HEK293 (cell line): ENCODE data around the gene CIDEB.

Experiments used
- CTCF ChIA-PET: fragments of 350-600 bp; formaldehyde crosslinking; extraction: SDS; loops from one replicate; lab custom pipeline; 2021; ENCODE audit warnings: antibody characterized with exemption; lab: Yijun Ruan, JAX
- POLR2A ChIA-PET: fragments of 300-600 bp; formaldehyde crosslinking; extraction: SDS; loops from one replicate; lab custom pipeline; 2020; ENCODE audit warnings: antibody characterized with exemption, inconsistent platforms; lab: Yijun Ruan, JAX
- H3K27ac ChIP-seq: fragments of 200-500 bp; sonication (Bioruptor generic); 2 replicates; pipeline ENCODE4 v1.5.1; 2014; ENCODE audit warnings: low read depth, low read length, control low read depth, inconsistent platforms; ENCODE audit errors: extremely low read depth
- H3K36me3 ChIP-seq, 2 experiments: fragments of 200-500 bp in 1 of 2; sonication (Bioruptor generic) in 1 of 2; 1 replicate in 1 of 2; 2 replicates in 1 of 2; pipeline ENCODE4 v1.5.1; 2014 to 2017; ENCODE audit warnings: inconsistent platforms in 2 of 2, low read length in 2 of 2; ENCODE audit not compliant: control insufficient read depth in 2 of 2, insufficient read depth in 1 of 2
- H3K4me1 ChIP-seq: fragments of 200-500 bp; sonication (Bioruptor generic); 2 replicates; pipeline ENCODE4 v1.5.1; 2014; ENCODE audit warnings: mild to moderate bottlenecking, low read length, inconsistent platforms; ENCODE audit not compliant: control insufficient read depth, insufficient read depth
- H3K4me3 ChIP-seq: 2 replicates; pipeline ENCODE4 v1.5.1; 2011; ENCODE audit warnings: low read depth, mild to moderate bottlenecking, control low read depth, low read length, moderate library complexity
- H3K9me3 ChIP-seq: fragments of 200-500 bp; sonication (Bioruptor generic); 2 replicates; pipeline ENCODE4 v1.5.1; 2014; ENCODE audit warnings: low read depth, low read length, inconsistent platforms; ENCODE audit not compliant: control insufficient read depth, insufficient read depth
- GLIS1 ChIP-seq: fragments of 450-650 bp; formaldehyde crosslinking; IDR thresholded peaks from 2 replicates; pipeline ENCODE4 v1.5.1; 2016; ENCODE audit warnings: missing biosample characterization, missing genetic modification characterization
- SCRT2 ChIP-seq: fragments of 450-650 bp; formaldehyde crosslinking; IDR thresholded peaks from 2 replicates; pipeline ENCODE4 v1.5.1; 2016; ENCODE audit warnings: missing biosample characterization, missing genetic modification characterization
- SETDB1 ChIP-seq: IDR thresholded peaks from one replicate; pipeline ENCODE4 v1.6.1; 2017; ENCODE audit warnings: mild to moderate bottlenecking, low read length, moderate library complexity, mixed read lengths; ENCODE audit not compliant: insufficient read length
- TCF7L2 ChIP-seq: IDR thresholded peaks from 2 replicates; pipeline ENCODE4 v1.6.1; 2011; ENCODE audit warnings: low read depth, mild to moderate bottlenecking, inconsistent platforms, low read length, moderate library complexity, borderline replicate concordance
- TRIM28 ChIP-seq: IDR thresholded peaks from 2 replicates; pipeline ENCODE4 v1.6.1; 2011; ENCODE audit warnings: low read length, control low read depth, borderline replicate concordance
- YY1 ChIP-seq: fragments of 450-650 bp; formaldehyde crosslinking; IDR thresholded peaks from 2 replicates; pipeline ENCODE4 v1.5.1; 2018; ENCODE audit warnings: missing biosample characterization, missing genetic modification characterization
- ZBTB8A ChIP-seq: fragments of 450-650 bp; formaldehyde crosslinking; IDR thresholded peaks from 2 replicates; pipeline ENCODE4 v1.5.1; 2016; ENCODE audit warnings: missing biosample characterization, missing genetic modification characterization
- ZNF174 ChIP-seq: fragments of 450-650 bp; formaldehyde crosslinking; IDR thresholded peaks from 2 replicates; pipeline ENCODE4 v1.5.0; 2017; ENCODE audit warnings: missing biosample characterization, mild to moderate bottlenecking, missing genetic modification characterization
- ZNF202 ChIP-seq: fragments of 450-650 bp; formaldehyde crosslinking; IDR thresholded peaks from 2 replicates; pipeline ENCODE4 v1.5.1; 2016; ENCODE audit warnings: missing biosample characterization, missing genetic modification characterization, borderline replicate concordance
- ZNF248 ChIP-seq: fragments of 450-650 bp; formaldehyde crosslinking; IDR thresholded peaks from 2 replicates; pipeline ENCODE4 v1.5.1; 2017; ENCODE audit warnings: missing biosample characterization, missing genetic modification characterization
- ZNF324 ChIP-seq: fragments of 450-650 bp; formaldehyde crosslinking; IDR thresholded peaks from 2 replicates; pipeline ENCODE4 v1.5.1; 2016; ENCODE audit warnings: missing biosample characterization, missing genetic modification characterization
- ZNF366 ChIP-seq: fragments of 450-650 bp; formaldehyde crosslinking; conservative IDR thresholded peaks from 2 replicates; pipeline ENCODE4 v1.5.1; 2016; ENCODE audit warnings: missing biosample characterization, missing genetic modification characterization
- ZNF404 ChIP-seq: fragments of 450-650 bp; formaldehyde crosslinking; IDR thresholded peaks from 2 replicates; pipeline ENCODE4 v1.5.1; 2017; ENCODE audit warnings: missing biosample characterization, missing genetic modification characterization
- ZNF416 ChIP-seq: fragments of 450-650 bp; formaldehyde crosslinking; IDR thresholded peaks from 2 replicates; pipeline ENCODE4 v1.5.1; 2016; ENCODE audit warnings: missing biosample characterization, missing genetic modification characterization
- ZNF423 ChIP-seq: fragments of 450-650 bp; formaldehyde crosslinking; IDR thresholded peaks from 2 replicates; pipeline ENCODE4 v1.5.1; 2016; ENCODE audit warnings: missing biosample characterization, missing genetic modification characterization
- ZNF48 ChIP-seq: fragments of 450-650 bp; formaldehyde crosslinking; IDR thresholded peaks from 2 replicates; pipeline ENCODE4 v1.5.1; 2016; ENCODE audit warnings: missing biosample characterization, missing genetic modification characterization
- ZNF510 ChIP-seq: fragments of 450-650 bp; formaldehyde crosslinking; IDR thresholded peaks from 2 replicates; pipeline ENCODE4 v1.5.1; 2018; ENCODE audit warnings: mild to moderate bottlenecking, missing genetic modification characterization, missing biosample characterization; ENCODE audit not compliant: insufficient replicate concordance
- ZNF518A ChIP-seq: fragments of 450-650 bp; formaldehyde crosslinking; conservative IDR thresholded peaks from 2 replicates; pipeline ENCODE4 v1.5.1; 2016; ENCODE audit warnings: low read depth, missing biosample characterization, missing genetic modification characterization
- ZNF555 ChIP-seq: fragments of 450-650 bp; formaldehyde crosslinking; conservative IDR thresholded peaks from 2 replicates; pipeline ENCODE4 v1.5.1; 2017; ENCODE audit warnings: missing biosample characterization, mild to moderate bottlenecking, missing genetic modification characterization, inconsistent platforms
- ZNF624 ChIP-seq: fragments of 450-650 bp; formaldehyde crosslinking; IDR thresholded peaks from 2 replicates; pipeline ENCODE4 v1.5.1; 2017; ENCODE audit warnings: missing biosample characterization, missing genetic modification characterization
- ZNF670 ChIP-seq: fragments of 450-650 bp; formaldehyde crosslinking; IDR thresholded peaks from 2 replicates; pipeline ENCODE4 v1.5.1; 2016; ENCODE audit warnings: missing biosample characterization, missing genetic modification characterization, low read depth
- ZNF707 ChIP-seq: fragments of 450-650 bp; formaldehyde crosslinking; IDR thresholded peaks from 2 replicates; pipeline ENCODE4 v1.5.1; 2016; ENCODE audit warnings: missing biosample characterization, missing genetic modification characterization
- ZNF791 ChIP-seq: fragments of 450-650 bp; formaldehyde crosslinking; IDR thresholded peaks from 2 replicates; pipeline ENCODE4 v1.5.1; 2016; ENCODE audit warnings: missing biosample characterization, missing genetic modification characterization
- ZSCAN5A ChIP-seq: fragments of 450-650 bp; formaldehyde crosslinking; IDR thresholded peaks from 2 replicates; pipeline ENCODE4 v1.5.1; 2016; ENCODE audit warnings: missing biosample characterization, missing genetic modification characterization
- TF ChIP-seq, protein P1 (sequence below): fragments of 450-650 bp; formaldehyde crosslinking; IDR thresholded peaks from 2 replicates; pipeline ENCODE4 v1.5.1; 2016; ENCODE audit warnings: missing biosample characterization, missing genetic modification characterization
- TF ChIP-seq, protein P2 (sequence below): fragments of 450-650 bp; formaldehyde crosslinking; IDR thresholded peaks from 2 replicates; pipeline ENCODE4 v1.5.1; 2017; ENCODE audit warnings: missing biosample characterization, missing genetic modification characterization

Gene CIDEB

DNA sequence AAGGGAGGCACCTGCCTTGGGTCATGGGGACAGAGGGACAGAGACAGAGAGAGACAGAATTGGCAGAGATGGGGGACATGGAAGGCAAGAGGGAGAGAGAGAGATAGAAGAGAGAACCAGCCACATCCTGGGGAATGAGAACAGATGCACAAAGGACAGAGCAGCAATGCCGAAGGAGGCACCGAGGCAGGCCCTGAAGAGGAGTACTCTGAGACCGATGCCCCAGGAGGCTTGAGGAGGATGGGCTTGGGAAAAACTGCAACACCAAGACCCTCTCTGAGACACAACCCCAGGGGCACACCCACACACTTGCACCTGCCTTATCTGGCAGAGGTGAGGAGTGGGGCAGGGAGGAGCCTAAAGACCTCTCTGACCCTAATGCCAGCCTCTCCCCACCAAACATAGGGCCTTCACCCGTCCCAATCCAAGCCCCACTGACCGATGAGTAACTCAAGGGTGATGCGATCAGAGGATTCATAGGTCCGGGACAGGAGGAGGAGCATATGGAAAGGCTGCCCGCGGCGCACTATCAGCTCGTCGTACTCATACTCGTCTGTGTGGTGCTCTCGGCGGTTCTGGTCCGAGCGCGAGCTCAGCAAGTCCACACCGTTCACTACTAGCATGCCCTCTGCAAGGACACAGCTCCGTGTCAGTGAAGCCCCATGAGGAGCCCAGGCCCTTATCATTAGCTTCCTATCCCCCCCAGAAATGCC lies 46.4 kb downstream of the CIDEB start:
- CTCF ChIA-PET = interaction anchor here (0.6 to 1.4 kb wide), 3 partner anchors 14 to 19 kb away, joined by 3 to 6 read pairs (median 4); partner anchors contain the start of gene TINF2
- TF ChIP-seq ZNF624 (tag by site-specific recombination) (no peak), ZNF416 (tag by site-specific recombination) (no peak), ZNF248 (tag by site-specific recombination) (no peak), ZNF404 (tag by site-specific recombination) (no peak), ZBTB8A (tag by site-specific recombination) (no peak), SETDB1 (no peak), ZNF518A (tag by site-specific recombination) (no peak), TCF7L2 (no peak), ZSCAN5A (tag by site-specific recombination) (no peak), ZNF366 (tag by site-specific recombination) (no peak), ZNF707 (tag by site-specific recombination) (no peak), ZNF555 (tag by site-specific recombination) (no peak), ZNF174 (tag by site-specific recombination) (no peak)
- TF ChIP-seq, protein P1, sequence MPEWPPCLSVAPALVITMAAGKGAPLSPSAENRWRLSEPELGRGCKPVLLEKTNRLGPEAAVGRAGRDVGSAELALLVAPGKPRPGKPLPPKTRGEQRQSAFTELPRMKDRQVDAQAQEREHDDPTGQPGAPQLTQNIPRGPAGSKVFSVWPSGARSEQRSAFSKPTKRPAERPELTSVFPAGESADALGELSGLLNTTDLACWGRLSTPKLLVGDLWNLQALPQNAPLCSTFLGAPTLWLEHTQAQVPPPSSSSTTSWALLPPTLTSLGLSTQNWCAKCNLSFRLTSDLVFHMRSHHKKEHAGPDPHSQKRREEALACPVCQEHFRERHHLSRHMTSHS = no peak
- TF ChIP-seq, all 188 proteins: peak for 0
- Histone ChIP-seq H3K4me3 (no peak overlapping the region), H3K9me3 (no peaks in the 10 kb centered on the region), H3K27ac (no peak overlapping the region), H3K36me3 (peaks cover 0 to 12% of the 10 kb centered on the region in 2 experiments; a peak in 1 of 3 replicates), H3K4me1 (no peaks in the 10 kb centered on the region)
- POLR2A ChIA-PET = interaction anchor here (0.7 to 3.6 kb wide), 4 partner anchors 10 to 168 kb away, joined by 3 to 16 read pairs (median 9); partner anchors contain the start of genes EMC9, PCK2, RABGGTA and TINF2

GRCh38 chr14:24260780-24261157 lies 47.0 kb downstream of the CIDEB start:
- ChIA-PET POLR2A (interaction anchor here (3.6 kb wide), 1 partner anchor 10 kb away, joined by 16 read pairs; the partner anchor contains the start of gene RABGGTA), CTCF (no interaction called here)
- H3K36me3 ChIP-seq = peaks cover 0 to 6% of the 10 kb centered on the region in 2 experiments; a peak in 1 of 3 replicates
- TF ChIP-seq, protein P2, sequence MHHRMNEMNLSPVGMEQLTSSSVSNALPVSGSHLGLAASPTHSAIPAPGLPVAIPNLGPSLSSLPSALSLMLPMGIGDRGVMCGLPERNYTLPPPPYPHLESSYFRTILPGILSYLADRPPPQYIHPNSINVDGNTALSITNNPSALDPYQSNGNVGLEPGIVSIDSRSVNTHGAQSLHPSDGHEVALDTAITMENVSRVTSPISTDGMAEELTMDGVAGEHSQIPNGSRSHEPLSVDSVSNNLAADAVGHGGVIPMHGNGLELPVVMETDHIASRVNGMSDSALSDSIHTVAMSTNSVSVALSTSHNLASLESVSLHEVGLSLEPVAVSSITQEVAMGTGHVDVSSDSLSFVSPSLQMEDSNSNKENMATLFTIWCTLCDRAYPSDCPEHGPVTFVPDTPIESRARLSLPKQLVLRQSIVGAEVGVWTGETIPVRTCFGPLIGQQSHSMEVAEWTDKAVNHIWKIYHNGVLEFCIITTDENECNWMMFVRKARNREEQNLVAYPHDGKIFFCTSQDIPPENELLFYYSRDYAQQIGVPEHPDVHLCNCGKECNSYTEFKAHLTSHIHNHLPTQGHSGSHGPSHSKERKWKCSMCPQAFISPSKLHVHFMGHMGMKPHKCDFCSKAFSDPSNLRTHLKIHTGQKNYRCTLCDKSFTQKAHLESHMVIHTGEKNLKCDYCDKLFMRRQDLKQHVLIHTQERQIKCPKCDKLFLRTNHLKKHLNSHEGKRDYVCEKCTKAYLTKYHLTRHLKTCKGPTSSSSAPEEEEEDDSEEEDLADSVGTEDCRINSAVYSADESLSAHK (tag by site-specific recombination) = no peak
- TF ChIP-seq ZNF48 (tag by site-specific recombination) (no peak), ZNF324 (tag by site-specific recombination) (no peak), ZNF366 (tag by site-specific recombination) (no peak), GLIS1 (tag by site-specific recombination) (no peak), YY1 (no peak), ZNF423 (tag by site-specific recombination) (no peak), ZNF791 (tag by site-specific recombination) (no peak), TRIM28 (no peak), ZNF670 (tag by site-specific recombination) (no peak), SCRT2 (tag by site-specific recombination) (no peak), ZNF202 (tag by site-specific recombination) (no peak), ZNF510 (no peak)

More at GRCh38 chr14:24260780-24261157, 47.0 kb downstream of the CIDEB start:
- H3K27ac ChIP-seq = no peak overlapping the region
- H3K4me3 ChIP-seq = no peak overlapping the region
- H3K4me1 ChIP-seq = no peaks in the 10 kb centered on the region
- H3K9me3 ChIP-seq = no peaks in the 10 kb centered on the region
